ENCODE results near the gene NWD2. TPM values are rescaled to one million over a fixed set of nuclear protein-coding genes. Genes with fewer than 3 reads are reported as not detected.

Gene NWD2
- total RNA-seq, 1 donor = not detected

- TF ChIP-seq CTCF (IDR thresholded peaks at IDR 0.05; ENCODE audit: extremely low read depth, low read depth, low read length) = no peak
- no peaks in the 10 kb centered on the region for H4K20me1 ChIP-seq (ENCODE audit: insufficient read depth, low read length)
- H3K79me2 ChIP-seq (ENCODE audit: insufficient read depth, low read length) = no peaks in the 10 kb centered on the region
- no peaks in the 10 kb centered on the region for H3K9me3 ChIP-seq (ENCODE audit: low read depth, low read length)
- H3K4me1 ChIP-seq (ENCODE audit: insufficient read depth, low read length) = no peaks in the 10 kb centered on the region
- no peaks in the 10 kb centered on the region for H3K36me3 ChIP-seq (ENCODE audit: insufficient read depth, low read length)
- H2AFZ ChIP-seq (ENCODE audit: low read length) = no peak overlapping the region
- no peak overlapping the region for H3K4me2 ChIP-seq (ENCODE audit: insufficient read depth, low read length)
- H3K4me3 ChIP-seq (ENCODE audit: insufficient read depth, low read length) = no peak overlapping the region
- H3K27ac ChIP-seq (ENCODE audit: low read depth, low read length) = no peak overlapping the region
- no peaks in the 10 kb centered on the region for H3K27me3 ChIP-seq (ENCODE audit: insufficient read depth, low read length)
- no peak for DNase-seq (ENCODE audit: insufficient read length, low spot score, missing footprints)
Observed at GRCh38 chr4:37415845-37416369, 171.4 kb downstream of the NWD2 start.

GRCh38 chr4:37421614-37422013 is 177.1 kb downstream of the NWD2 start:
- Histone ChIP-seq H3K4me2 (ENCODE audit: insufficient read depth, low read length) (no peak overlapping the region), H3K4me1 (ENCODE audit: insufficient read depth, low read length) (no peaks in the 10 kb centered on the region), H3K27me3 (ENCODE audit: insufficient read depth, low read length) (no peaks in the 10 kb centered on the region), H4K20me1 (ENCODE audit: insufficient read depth, low read length) (no peaks in the 10 kb centered on the region), H3K36me3 (ENCODE audit: insufficient read depth, low read length) (no peaks in the 10 kb centered on the region), H2AFZ (ENCODE audit: low read length) (no peak overlapping the region), H3K4me3 (ENCODE audit: insufficient read depth, low read length) (no peak overlapping the region), H3K9me3 (ENCODE audit: low read depth, low read length) (no peaks in the 10 kb centered on the region), H3K79me2 (ENCODE audit: insufficient read depth, low read length) (no peaks in the 10 kb centered on the region), H3K27ac (ENCODE audit: low read depth, low read length) (no peak overlapping the region)
- TF ChIP-seq CTCF (IDR thresholded peaks at IDR 0.05; ENCODE audit: extremely low read depth, low read depth, low read length) = no peak
- DNase-seq (ENCODE audit: insufficient read length, low spot score, missing footprints) = no peak

- Histone ChIP-seq H3K27ac (ENCODE audit: low read depth, low read length) (no peak overlapping the region), H3K4me2 (ENCODE audit: insufficient read depth, low read length) (no peak overlapping the region), H3K4me3 (ENCODE audit: insufficient read depth, low read length) (no peak overlapping the region), H3K27me3 (ENCODE audit: insufficient read depth, low read length) (no peaks in the 10 kb centered on the region), H2AFZ (ENCODE audit: low read length) (no peak overlapping the region), H3K4me1 (ENCODE audit: insufficient read depth, low read length) (no peaks in the 10 kb centered on the region), H4K20me1 (ENCODE audit: insufficient read depth, low read length) (no peaks in the 10 kb centered on the region), H3K36me3 (ENCODE audit: insufficient read depth, low read length) (no peaks in the 10 kb centered on the region), H3K79me2 (ENCODE audit: insufficient read depth, low read length) (no peaks in the 10 kb centered on the region), H3K9me3 (ENCODE audit: low read depth, low read length) (no peaks in the 10 kb centered on the region)
- no peak for DNase-seq (ENCODE audit: insufficient read length, low spot score, missing footprints)
- TF ChIP-seq CTCF (IDR thresholded peaks at IDR 0.05; ENCODE audit: extremely low read depth, low read depth, low read length) = no peak
Observed at GRCh38 chr4:37422102-37422501, 177.6 kb downstream of the NWD2 start.

GRCh38 chr4:37422638-37423037 is 178.1 kb downstream of the NWD2 start:
- H3K36me3 ChIP-seq (ENCODE audit: insufficient read depth, low read length) = no peaks in the 10 kb centered on the region
- H3K79me2 ChIP-seq (ENCODE audit: insufficient read depth, low read length) = no peaks in the 10 kb centered on the region
- H2AFZ ChIP-seq (ENCODE audit: low read length) = no peak overlapping the region

More at GRCh38 chr4:37422638-37423037, 178.1 kb downstream of the NWD2 start:
- no peak for DNase-seq (ENCODE audit: insufficient read length, low spot score, missing footprints)
- Histone ChIP-seq H3K27me3 (ENCODE audit: insufficient read depth, low read length) (no peaks in the 10 kb centered on the region), H3K4me1 (ENCODE audit: insufficient read depth, low read length) (no peaks in the 10 kb centered on the region), H3K9me3 (ENCODE audit: low read depth, low read length) (no peaks in the 10 kb centered on the region), H3K4me2 (ENCODE audit: insufficient read depth, low read length) (no peak overlapping the region), H4K20me1 (ENCODE audit: insufficient read depth, low read length) (no peaks in the 10 kb centered on the region), H3K4me3 (ENCODE audit: insufficient read depth, low read length) (no peak overlapping the region), H3K27ac (ENCODE audit: low read depth, low read length) (no peak overlapping the region)
- no peak for TF ChIP-seq CTCF (IDR thresholded peaks at IDR 0.05; ENCODE audit: extremely low read depth, low read depth, low read length)

All from osteoblast (primary cell).